ENCODE data around the gene IQSEC3.

Gene IQSEC3

GRCh38 chr12:195951-196350 lies 129.4 kb downstream of the IQSEC3 start:
- H2AFZ ChIP-seq (ENCODE audit: low read depth, low read length) = no peak overlapping the region
- peaks cover 4% of the 10 kb centered on the region for H3K4me1 ChIP-seq (ENCODE audit: insufficient read depth, low read length)
- peaks cover 11% of the 10 kb centered on the region for H3K27me3 ChIP-seq (ENCODE audit: insufficient read depth, low read length)
- H3K4me3 ChIP-seq (ENCODE audit: low read length) = no peak overlapping the region
- no peaks in the 10 kb centered on the region for H3K36me3 ChIP-seq (ENCODE audit: insufficient read depth, low read length)
- H3K9me3 ChIP-seq (ENCODE audit: low read length) = peaks cover under 1% of the 10 kb centered on the region

GRCh38 chr12:196436-196835 lies 129.9 kb downstream of the IQSEC3 start:
- H3K4me3 ChIP-seq (ENCODE audit: low read length) = no peak overlapping the region
- no peak overlapping the region for H2AFZ ChIP-seq (ENCODE audit: low read depth, low read length)
- peaks cover 4% of the 10 kb centered on the region for H3K4me1 ChIP-seq (ENCODE audit: insufficient read depth, low read length)
- peaks cover 15% of the 10 kb centered on the region for H3K27me3 ChIP-seq (ENCODE audit: insufficient read depth, low read length)
- H3K9me3 ChIP-seq (ENCODE audit: low read length) = peaks cover 4% of the 10 kb centered on the region
- no peaks in the 10 kb centered on the region for H3K36me3 ChIP-seq (ENCODE audit: insufficient read depth, low read length)

- Histone ChIP-seq H3K4me1 (ENCODE audit: insufficient read depth, low read length) (peaks cover 4% of the 10 kb centered on the region), H3K4me3 (ENCODE audit: low read length) (no peak overlapping the region), H2AFZ (ENCODE audit: low read depth, low read length) (no peak overlapping the region), H3K27me3 (ENCODE audit: insufficient read depth, low read length) (peaks cover 25% of the 10 kb centered on the region), H3K36me3 (ENCODE audit: insufficient read depth, low read length) (no peaks in the 10 kb centered on the region), H3K9me3 (ENCODE audit: low read length) (peaks cover 4% of the 10 kb centered on the region)
Observed at GRCh38 chr12:197347-197746, 130.8 kb downstream of the IQSEC3 start.

GRCh38 chr12:197911-198695 lies 131.5 kb downstream of the IQSEC3 start:
- Histone ChIP-seq H3K4me1 (ENCODE audit: insufficient read depth, low read length) (peaks cover 4% of the 10 kb centered on the region), H3K27me3 (ENCODE audit: insufficient read depth, low read length) (peaks cover 31% of the 10 kb centered on the region)

GRCh38 chr12:198705-199104 lies 132.1 kb downstream of the IQSEC3 start:
- Histone ChIP-seq H3K36me3 (ENCODE audit: insufficient read depth, low read length) (no peaks in the 10 kb centered on the region), H3K27me3 (ENCODE audit: insufficient read depth, low read length) (peaks cover 31% of the 10 kb centered on the region), H3K9me3 (ENCODE audit: low read length) (peaks cover 4% of the 10 kb centered on the region)

More at GRCh38 chr12:197911-198695, 131.5 kb downstream of the IQSEC3 start:
- H3K9me3 ChIP-seq (ENCODE audit: low read length) = peaks cover 4% of the 10 kb centered on the region
- no peaks in the 10 kb centered on the region for H3K36me3 ChIP-seq (ENCODE audit: insufficient read depth, low read length)
- no peak overlapping the region for H3K4me3 ChIP-seq (ENCODE audit: low read length)
- H2AFZ ChIP-seq (ENCODE audit: low read depth, low read length) = no peak overlapping the region

GRCh38 chr12:201361-201760 lies 134.8 kb downstream of the IQSEC3 start:
- peaks cover 34% of the 10 kb centered on the region for H3K27me3 ChIP-seq (ENCODE audit: insufficient read depth, low read length)
- H2AFZ ChIP-seq (ENCODE audit: low read depth, low read length) = no peak overlapping the region
- H3K4me1 ChIP-seq (ENCODE audit: insufficient read depth, low read length) = peaks cover 10% of the 10 kb centered on the region
- H3K4me3 ChIP-seq (ENCODE audit: low read length) = no peak overlapping the region
- peaks cover 4% of the 10 kb centered on the region for H3K9me3 ChIP-seq (ENCODE audit: low read length)
- H3K36me3 ChIP-seq (ENCODE audit: insufficient read depth, low read length) = no peaks in the 10 kb centered on the region

More at GRCh38 chr12:198705-199104, 132.1 kb downstream of the IQSEC3 start:
- H2AFZ ChIP-seq (ENCODE audit: low read depth, low read length) = no peak overlapping the region
- peaks cover 4% of the 10 kb centered on the region for H3K4me1 ChIP-seq (ENCODE audit: insufficient read depth, low read length)
- no peak overlapping the region for H3K4me3 ChIP-seq (ENCODE audit: low read length)

GRCh38 chr12:202081-202731 lies 135.6 kb downstream of the IQSEC3 start:
- H3K36me3 ChIP-seq (ENCODE audit: insufficient read depth, low read length) = no peaks in the 10 kb centered on the region
- H3K27me3 ChIP-seq (ENCODE audit: insufficient read depth, low read length) = peaks cover 39% of the 10 kb centered on the region
- H3K4me3 ChIP-seq (ENCODE audit: low read length) = no peak overlapping the region
- peaks cover 4% of the 10 kb centered on the region for H3K9me3 ChIP-seq (ENCODE audit: low read length)
- no peak overlapping the region for H2AFZ ChIP-seq (ENCODE audit: low read depth, low read length)
- peaks cover 10% of the 10 kb centered on the region for H3K4me1 ChIP-seq (ENCODE audit: insufficient read depth, low read length)

GRCh38 chr12:203074-203461 lies 136.5 kb downstream of the IQSEC3 start:
- Histone ChIP-seq H3K9me3 (ENCODE audit: low read length) (peaks cover 4% of the 10 kb centered on the region), H3K27me3 (ENCODE audit: insufficient read depth, low read length) (peaks cover 43% of the 10 kb centered on the region), H3K36me3 (ENCODE audit: insufficient read depth, low read length) (no peaks in the 10 kb centered on the region), H2AFZ (ENCODE audit: low read depth, low read length) (peak overlapping the region; percentile 57), H3K4me1 (ENCODE audit: insufficient read depth, low read length) (peaks cover 10% of the 10 kb centered on the region), H3K4me3 (ENCODE audit: low read length) (peak overlapping the region; percentile 35)

GRCh38 chr12:203462-204260 lies 137.1 kb downstream of the IQSEC3 start:
- Histone ChIP-seq H3K36me3 (ENCODE audit: insufficient read depth, low read length) (no peaks in the 10 kb centered on the region), H2AFZ (ENCODE audit: low read depth, low read length) (peak overlapping the region; percentile 57), H3K4me1 (ENCODE audit: insufficient read depth, low read length) (peaks cover 10% of the 10 kb centered on the region), H3K27me3 (ENCODE audit: insufficient read depth, low read length) (peaks cover 43% of the 10 kb centered on the region), H3K9me3 (ENCODE audit: low read length) (peaks cover 4% of the 10 kb centered on the region), H3K4me3 (ENCODE audit: low read length) (peak overlapping the region; percentile 35)

GRCh38 chr12:204261-204678 lies 137.7 kb downstream of the IQSEC3 start:
- Histone ChIP-seq H3K9me3 (ENCODE audit: low read length) (peaks cover 4% of the 10 kb centered on the region), H2AFZ (ENCODE audit: low read depth, low read length) (no peak overlapping the region), H3K4me1 (ENCODE audit: insufficient read depth, low read length) (peaks cover 9% of the 10 kb centered on the region), H3K4me3 (ENCODE audit: low read length) (peak overlapping the region; percentile 35), H3K27me3 (ENCODE audit: insufficient read depth, low read length) (peaks cover 43% of the 10 kb centered on the region), H3K36me3 (ENCODE audit: insufficient read depth, low read length) (no peaks in the 10 kb centered on the region)

GRCh38 chr12:205026-205425 lies 138.5 kb downstream of the IQSEC3 start:
- H3K9me3 ChIP-seq (ENCODE audit: low read length) = peaks cover 4% of the 10 kb centered on the region
- no peak overlapping the region for H2AFZ ChIP-seq (ENCODE audit: low read depth, low read length)
- H3K4me1 ChIP-seq (ENCODE audit: insufficient read depth, low read length) = peaks cover 5% of the 10 kb centered on the region
- H3K36me3 ChIP-seq (ENCODE audit: insufficient read depth, low read length) = no peaks in the 10 kb centered on the region
- no peak overlapping the region for H3K4me3 ChIP-seq (ENCODE audit: low read length)
- peaks cover 43% of the 10 kb centered on the region for H3K27me3 ChIP-seq (ENCODE audit: insufficient read depth, low read length)

- Histone ChIP-seq H3K4me1 (ENCODE audit: insufficient read depth, low read length) (peaks cover 5% of the 10 kb centered on the region), H3K36me3 (ENCODE audit: insufficient read depth, low read length) (no peaks in the 10 kb centered on the region), H3K9me3 (ENCODE audit: low read length) (no peaks in the 10 kb centered on the region), H3K27me3 (ENCODE audit: insufficient read depth, low read length) (peaks cover 40% of the 10 kb centered on the region), H3K4me3 (ENCODE audit: low read length) (no peak overlapping the region), H2AFZ (ENCODE audit: low read depth, low read length) (no peak overlapping the region)
Observed at GRCh38 chr12:206746-207440, 140.3 kb downstream of the IQSEC3 start.

All from neuron (in vitro differentiated cells).